Smooth muscle cell (in vitro differentiated cells): ENCODE data around the gene SIGLEC5. TPM values are rescaled to one million over a fixed set of nuclear protein-coding genes. Genes with fewer than 3 reads are reported as not detected.

Experiments used
- DNase-seq: peaks from one replicate; lab custom pipeline; 2025; ENCODE audit not compliant: unreplicated experiment; lab: John Stamatoyannopoulos, UW
- H2AFZ ChIP-seq: fragments of 200-600 bp; sonication (generic); 2 replicates; pipeline ENCODE4 v1.6.0; 2016; ENCODE audit warnings: antibody characterized with exemption, low read depth, mild to moderate bottlenecking
- H3F3A ChIP-seq: fragments of 200-600 bp; sonication (generic); 2 replicates; pipeline ENCODE4 v1.6.0; 2017; ENCODE audit warnings: antibody characterized with exemption, low read depth
- H3K27ac ChIP-seq: fragments of 200-600 bp; sonication (generic); 2 replicates; pipeline ENCODE4 v1.5.1; 2016; ENCODE audit warnings: low read depth, mild to moderate bottlenecking
- H3K27me3 ChIP-seq: fragments of 200-600 bp; sonication (generic); 2 replicates; pipeline ENCODE4 v1.6.1; 2016; ENCODE audit warnings: low read depth, mild to moderate bottlenecking
- H3K36me3 ChIP-seq: fragments of 200-600 bp; sonication (generic); 2 replicates; pipeline ENCODE4 v1.5.1; 2016; ENCODE audit warnings: low read depth
- H3K4me1 ChIP-seq: fragments of 200-600 bp; sonication (generic); 2 replicates; pipeline ENCODE4 v1.5.1; 2016; ENCODE audit warnings: low read depth
- H3K4me2 ChIP-seq: fragments of 200-600 bp; sonication (generic); 2 replicates; pipeline ENCODE4 v1.6.0; 2016; ENCODE audit warnings: mild to moderate bottlenecking
- H3K4me3 ChIP-seq: fragments of 200-600 bp; sonication (generic); 2 replicates; pipeline ENCODE4 v1.5.1; 2016; ENCODE audit warnings: mild to moderate bottlenecking
- H3K79me2 ChIP-seq: fragments of 200-600 bp; sonication (generic); 2 replicates; pipeline ENCODE4 v1.6.0; 2016; ENCODE audit warnings: low read depth, mild to moderate bottlenecking
- H3K9ac ChIP-seq: fragments of 200-600 bp; sonication (generic); 2 replicates; pipeline ENCODE4 v1.6.0; 2016; ENCODE audit warnings: low read depth
- H3K9me3 ChIP-seq: fragments of 200-600 bp; sonication (generic); replicated peaks from 2 replicates; pipeline ENCODE4 v1.5.1; 2016; ENCODE audit warnings: low read depth
- H4K20me1 ChIP-seq: fragments of 200-600 bp; sonication (generic); 2 replicates; pipeline ENCODE4 v1.6.0; 2016; ENCODE audit warnings: low read depth
- WGBS: methylation state at CpG from one replicate; pipeline ENCODE4 v1.1.7; 2016; ENCODE audit warnings: low lambda C conversion rate; 5-methylcytosine and 5-hydroxymethylcytosine counted together
- polyA plus RNA-seq: library from polyadenylated mRNA; unstranded; fragments of >200 nt; fragmentation: Nextera tagmentation; extraction: Ambion mirVana; gene quantifications from 2 replicates; pipeline ENCODE4 v1.2.1, GENCODE V29; 2016
- total RNA-seq: library from RNA; depleted of rRNA; stranded (reverse); fragments of >200 nt; gene quantifications from 2 replicates; pipeline ENCODE4 v1.2.3, GENCODE V29; 2014
- TF ChIP-seq, protein P1 (sequence below): fragments of 200-600 bp; sonication (generic); IDR thresholded peaks from 2 replicates; pipeline ENCODE4 v1.5.1; 2017; ENCODE audit warnings: borderline replicate concordance, mild to moderate bottlenecking, antibody characterized with exemption; ENCODE audit not compliant: insufficient read depth, poor library complexity, severe bottlenecking

Gene SIGLEC5
- total and polyA plus RNA-seq, 2 experiments from 2014 or later: not detected

DNA sequence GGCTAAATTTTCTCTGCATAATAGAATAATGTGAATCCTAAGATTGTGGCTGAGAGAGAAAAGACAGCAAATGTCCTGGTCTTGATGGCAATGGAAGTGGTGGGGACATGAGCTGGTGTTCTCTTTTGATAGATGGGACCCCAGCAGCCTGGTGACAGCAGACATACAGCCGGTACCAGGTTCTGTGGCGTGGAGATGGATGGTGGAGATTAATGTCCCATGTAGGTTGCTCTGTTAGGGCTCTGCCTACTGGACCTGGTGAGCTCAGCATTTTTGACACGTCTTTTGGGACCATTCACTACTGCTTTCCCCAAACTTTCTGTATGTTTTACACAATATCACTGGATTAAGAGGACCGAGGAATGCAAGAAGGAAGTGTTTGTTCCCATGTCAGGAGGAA is 24.6 kb upstream of the SIGLEC5 start:
- no peak overlapping the region for H3K27ac ChIP-seq
- H4K20me1 ChIP-seq: no peaks in the 10 kb centered on the region
- H3K4me2 ChIP-seq: no peak overlapping the region
- no peaks in the 10 kb centered on the region for H3F3A ChIP-seq
- H3K9me3 ChIP-seq: no peaks in the 10 kb centered on the region
- TF ChIP-seq, protein P1, sequence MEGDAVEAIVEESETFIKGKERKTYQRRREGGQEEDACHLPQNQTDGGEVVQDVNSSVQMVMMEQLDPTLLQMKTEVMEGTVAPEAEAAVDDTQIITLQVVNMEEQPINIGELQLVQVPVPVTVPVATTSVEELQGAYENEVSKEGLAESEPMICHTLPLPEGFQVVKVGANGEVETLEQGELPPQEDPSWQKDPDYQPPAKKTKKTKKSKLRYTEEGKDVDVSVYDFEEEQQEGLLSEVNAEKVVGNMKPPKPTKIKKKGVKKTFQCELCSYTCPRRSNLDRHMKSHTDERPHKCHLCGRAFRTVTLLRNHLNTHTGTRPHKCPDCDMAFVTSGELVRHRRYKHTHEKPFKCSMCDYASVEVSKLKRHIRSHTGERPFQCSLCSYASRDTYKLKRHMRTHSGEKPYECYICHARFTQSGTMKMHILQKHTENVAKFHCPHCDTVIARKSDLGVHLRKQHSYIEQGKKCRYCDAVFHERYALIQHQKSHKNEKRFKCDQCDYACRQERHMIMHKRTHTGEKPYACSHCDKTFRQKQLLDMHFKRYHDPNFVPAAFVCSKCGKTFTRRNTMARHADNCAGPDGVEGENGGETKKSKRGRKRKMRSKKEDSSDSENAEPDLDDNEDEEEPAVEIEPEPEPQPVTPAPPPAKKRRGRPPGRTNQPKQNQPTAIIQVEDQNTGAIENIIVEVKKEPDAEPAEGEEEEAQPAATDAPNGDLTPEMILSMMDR: no peak
- WGBS: 79% methylated on average over 4 of the region's 4 CpGs
- no peaks in the 10 kb centered on the region for H3K4me1 ChIP-seq
- no peak for DNase-seq
- peaks cover 8% of the 10 kb centered on the region for H3K27me3 ChIP-seq
- H3K4me3 ChIP-seq: no peak overlapping the region
- no peak overlapping the region for H3K9ac ChIP-seq
- no peak overlapping the region for H2AFZ ChIP-seq
- no peaks in the 10 kb centered on the region for H3K36me3 ChIP-seq
- no peaks in the 10 kb centered on the region for H3K79me2 ChIP-seq

DNA sequence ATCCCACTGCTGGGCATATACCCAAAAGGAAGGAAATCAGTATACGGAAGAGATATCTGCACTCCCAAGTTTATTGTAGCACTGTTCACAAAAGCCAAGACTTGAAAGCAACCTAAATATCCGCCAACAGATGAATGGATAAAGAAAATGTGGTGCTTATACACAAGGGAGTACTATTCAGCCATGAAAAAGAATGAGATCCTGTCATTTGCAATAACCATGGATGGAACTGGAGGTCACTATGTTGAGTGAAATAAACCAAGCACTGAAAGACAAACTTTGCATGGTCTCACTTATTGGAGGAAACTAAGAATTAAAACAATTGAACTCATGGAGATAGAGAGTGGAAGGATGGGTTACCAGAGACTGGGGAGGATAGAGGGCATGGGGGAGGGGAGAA is 23.0 kb upstream of the SIGLEC5 start:
- 32% methylated on average over 2 of the region's 2 CpGs for WGBS
- no peaks in the 10 kb centered on the region for H3F3A ChIP-seq
- TF ChIP-seq, protein P1: no peak

DNA sequence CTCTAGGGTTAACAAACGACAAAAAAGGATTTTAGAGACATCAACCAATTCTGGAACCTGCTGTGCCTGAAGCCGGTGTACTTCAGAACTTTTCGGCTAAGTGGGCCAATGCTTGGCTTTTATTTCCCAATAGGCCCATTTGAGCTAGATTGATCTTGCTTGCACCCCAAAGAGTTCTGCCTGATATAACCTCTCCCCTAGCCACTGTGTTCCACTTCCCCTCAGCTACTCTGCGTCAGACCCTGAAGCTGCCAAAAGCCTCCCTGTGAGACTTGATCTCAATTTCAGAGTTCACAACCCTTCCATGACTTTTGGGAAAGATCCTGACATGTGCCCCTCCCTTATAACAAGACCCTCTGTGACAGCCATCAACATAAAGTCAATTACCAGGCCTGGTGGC is 22.1 kb upstream of the SIGLEC5 start:
- TF ChIP-seq, protein P1: no peak
- Histone ChIP-seq H3K4me3 (no peak overlapping the region), H3K36me3 (no peaks in the 10 kb centered on the region), H3K4me2 (no peak overlapping the region), H3K27me3 (no peaks in the 10 kb centered on the region), H3K4me1 (no peaks in the 10 kb centered on the region), H3F3A (no peaks in the 10 kb centered on the region), H2AFZ (no peak overlapping the region), H3K79me2 (no peaks in the 10 kb centered on the region), H3K9me3 (no peaks in the 10 kb centered on the region), H3K9ac (no peak overlapping the region), H4K20me1 (no peaks in the 10 kb centered on the region), H3K27ac (no peak overlapping the region)
- DNase-seq: no peak
- WGBS: 61% methylated on average over 4 of the region's 4 CpGs

More for the DNA sequence above, 23.0 kb upstream of the SIGLEC5 start:
- DNase-seq: no peak
- Histone ChIP-seq H4K20me1 (no peaks in the 10 kb centered on the region), H3K9ac (no peak overlapping the region), H3K4me1 (no peaks in the 10 kb centered on the region), H3K9me3 (no peaks in the 10 kb centered on the region), H2AFZ (no peak overlapping the region), H3K4me3 (no peak overlapping the region), H3K27me3 (no peaks in the 10 kb centered on the region), H3K36me3 (no peaks in the 10 kb centered on the region), H3K4me2 (no peak overlapping the region), H3K79me2 (no peaks in the 10 kb centered on the region), H3K27ac (no peak overlapping the region)

DNA sequence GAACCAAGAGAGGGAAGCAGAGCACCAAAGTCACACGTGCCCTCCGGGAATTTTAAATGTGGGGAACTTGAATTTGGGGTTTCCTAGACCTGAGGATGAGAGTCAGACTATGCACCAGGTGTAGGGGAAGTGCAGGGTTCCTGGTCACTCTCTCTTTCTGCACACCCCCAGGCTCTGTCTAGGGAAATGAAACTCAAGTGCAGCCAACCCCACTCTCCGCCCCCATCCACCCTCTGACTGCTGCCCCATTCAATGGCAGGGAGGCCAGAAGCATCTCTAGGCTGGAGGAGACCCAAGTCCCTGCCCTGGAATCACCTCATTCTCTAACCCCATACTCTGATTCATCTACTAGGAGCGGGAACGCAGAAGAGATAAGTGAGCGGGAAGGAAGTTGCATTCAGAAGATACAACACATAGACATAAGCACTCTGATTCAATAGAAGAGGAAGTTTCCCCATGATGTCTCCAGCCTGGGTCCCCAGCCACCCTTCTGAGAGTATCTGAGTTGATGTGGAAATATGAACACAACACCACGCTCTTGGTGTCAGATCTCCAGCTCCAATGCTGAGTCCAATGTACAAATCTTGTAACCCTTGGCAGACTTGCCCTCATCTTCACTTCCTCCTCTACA is 21.1 kb upstream of the SIGLEC5 start:
- Histone ChIP-seq H3K4me3 (no peak overlapping the region), H3F3A (no peaks in the 10 kb centered on the region), H3K4me2 (no peak overlapping the region), H3K9ac (no peak overlapping the region), H2AFZ (no peak overlapping the region), H3K27ac (no peak overlapping the region), H3K27me3 (no peaks in the 10 kb centered on the region), H3K79me2 (no peaks in the 10 kb centered on the region), H3K36me3 (no peaks in the 10 kb centered on the region), H3K9me3 (no peaks in the 10 kb centered on the region), H4K20me1 (no peaks in the 10 kb centered on the region), H3K4me1 (no peaks in the 10 kb centered on the region)
- WGBS: 78% methylated on average over 7 of the region's 7 CpGs
- DNase-seq: no peak
- TF ChIP-seq, protein P1: no peak
